ENCODE data around the gene TRPM5. TPM values are rescaled to one million over a fixed set of nuclear protein-coding genes. Genes with fewer than 3 reads are reported as not detected.
A peak's percentile ranks its signal among the peaks of the same experiment; 100 is the strongest.

TRPM5 gene
- total and polyA plus RNA-seq, 2 experiments from 2014 or later = not detected

- H3K27ac Mint-ChIP-seq = no peak within 1 kb of the TSS
- no peaks in the 10 kb centered on the region for H3K36me3 ChIP-seq (ENCODE audit: insufficient read depth)
- no peaks in the 10 kb centered on the region for H4K20me1 ChIP-seq (replicated peaks; ENCODE audit: insufficient read depth)
- peak within 1 kb of the TSS; percentile 68 for H3K4me3 ChIP-seq
- peak within 1 kb of the TSS; percentile 81 for H3K4me2 ChIP-seq
- no peaks in the 10 kb centered on the region for H3F3A ChIP-seq (replicated peaks; ENCODE audit: low read depth)
- peak; percentile 79 for ATAC-seq
- no peaks in the 10 kb centered on the region for H3K79me2 ChIP-seq (replicated peaks; ENCODE audit: insufficient read depth)
- peaks cover 61% of the 10 kb centered on the region for H3K27me3 Mint-ChIP-seq (ENCODE audit: insufficient read depth, low read depth, poor library complexity)
- no peak within 1 kb of the TSS for H3K27ac ChIP-seq (ENCODE audit: low read depth)
- TF ChIP-seq STAT1 (IDR thresholded peaks at IDR 0.05; ENCODE audit: unreplicated experiment) = no peak
- TF ChIP-seq REST (IDR thresholded peaks at IDR 0.05; ENCODE audit: unreplicated experiment) = no peak
- TF ChIP-seq ZNF462 (CRISPR knock-in tag; IDR thresholded peaks at IDR 0.05) = no peak
- no peak for TF ChIP-seq JUNB (IDR thresholded peaks at IDR 0.05; ENCODE audit: unreplicated experiment)
- TF ChIP-seq CTCF (conservative IDR thresholded peaks at IDR 0.05; ENCODE audit: low read depth in 2 of 2) = no peak
- TF ChIP-seq EZH2phosphoT487 (IDR thresholded peaks at IDR 0.05; ENCODE audit: unreplicated experiment) = peak; percentile 62
- peak; percentile 70 for TF ChIP-seq EZH2 (IDR thresholded peaks at IDR 0.05; ENCODE audit: low read depth, unreplicated experiment)
- no peak for TF ChIP-seq ZNF331 (CRISPR knock-in tag; IDR thresholded peaks at IDR 0.05; ENCODE audit: low read depth)
- no peaks in the 10 kb centered on the region for H3K36me3 Mint-ChIP-seq (ENCODE audit: low read depth)
- DNase-seq (ENCODE audit: low spot score) = peak; percentile 69
- peak within 1 kb of the TSS; percentile 74 for H3K4me3 Mint-ChIP-seq
- no peaks in the 10 kb centered on the region for H3K9me3 Mint-ChIP-seq
- no peaks in the 10 kb centered on the region; the same call in 1 of the 2 replicates for H3K4me1 ChIP-seq (ENCODE audit: insufficient read depth)
- no peaks in the 10 kb centered on the region for H3K9me2 ChIP-seq (ENCODE audit: insufficient read depth)
- peak within 1 kb of the TSS; percentile 95 for H2AFZ ChIP-seq
- H3K27me3 ChIP-seq (ENCODE audit: insufficient read depth) = peaks cover 65% of the 10 kb centered on the region
- no peaks in the 10 kb centered on the region; the same call in 2 of the 3 replicates for H3K4me1 Mint-ChIP-seq
Observed at GRCh38 chr11:2444821-2445745, 769 bp upstream of the TRPM5 start, which contains the start of gene KCNQ1. TSS of gene KCNQ1 (plus strand) at chr11:2445008. CDS start at chr11:2445099, 91 bp downstream.

Data from GM23338 (cell line).